NCI-H1436 treated with DMSO at 0.1 percent for 48 hours (cell line): ENCODE measurements around the gene ZKSCAN2.
A peak's percentile ranks its signal among the peaks of the same experiment; 100 is the strongest.

ENCODE experiments used
- DNase-seq: peaks from one replicate; lab custom pipeline; 2025; lab: John Stamatoyannopoulos, UW

ZKSCAN2 gene

GRCh38 chr16:25257470-25257955 is at the start of gene ZKSCAN2:
TSS of gene ZKSCAN2 (minus strand) at chr16:25257845. CDS start at chr16:25257127, 718 bp downstream.
- DNase-seq, result peak; percentile 19

- DNase-seq, result no peak
Observed at GRCh38 chr16:25299792-25300590, 42.3 kb upstream of the ZKSCAN2 start.

- DNase-seq, result no peak
Observed at GRCh38 chr16:25298165-25298872, 40.7 kb upstream of the ZKSCAN2 start.

GRCh38 chr16:25297151-25297787 is 39.6 kb upstream of the ZKSCAN2 start:
- DNase-seq, result no peak

GRCh38 chr16:25291580-25291979 is 33.9 kb upstream of the ZKSCAN2 start:
- no peak for DNase-seq

GRCh38 chr16:25289466-25289865 is 31.8 kb upstream of the ZKSCAN2 start:
- no peak for DNase-seq

GRCh38 chr16:25279491-25279890 is 21.8 kb upstream of the ZKSCAN2 start:
- no peak for DNase-seq

GRCh38 chr16:25271421-25271820 is 13.8 kb upstream of the ZKSCAN2 start:
- no peak for DNase-seq

- DNase-seq, result no peak
Observed at GRCh38 chr16:25270577-25270976, 12.9 kb upstream of the ZKSCAN2 start.

- no peak for DNase-seq
Observed at GRCh38 chr16:25269879-25270278, 12.2 kb upstream of the ZKSCAN2 start.

GRCh38 chr16:25265968-25266367 is 8.3 kb upstream of the ZKSCAN2 start:
- no peak for DNase-seq

GRCh38 chr16:25264597-25264996 is 7.0 kb upstream of the ZKSCAN2 start:
- no peak for DNase-seq

- no peak for DNase-seq
Observed at GRCh38 chr16:25260416-25260815, 2.8 kb upstream of the ZKSCAN2 start.

GRCh38 chr16:25258861-25259179 is 1.2 kb upstream of the ZKSCAN2 start:
- no peak for DNase-seq

- peak; percentile 17 for DNase-seq
Observed at GRCh38 chr16:25257956-25258860, 563 bp upstream of the ZKSCAN2 start.

- DNase-seq, result no peak
Observed at GRCh38 chr16:25256695-25257469, 763 bp downstream of the ZKSCAN2 start.

GRCh38 chr16:25253322-25253721 is 4.3 kb downstream of the ZKSCAN2 start:
- DNase-seq, result no peak

- no peak for DNase-seq
Observed at GRCh38 chr16:25250467-25250866, 7.2 kb downstream of the ZKSCAN2 start.

GRCh38 chr16:25235991-25236390 is 21.7 kb downstream of the ZKSCAN2 start:
- DNase-seq, result no peak

- no peak for DNase-seq
Observed at GRCh38 chr16:25228372-25228771, 29.3 kb downstream of the ZKSCAN2 start.

- no peak for DNase-seq
Observed at GRCh38 chr16:25224731-25225319, 32.8 kb downstream of the ZKSCAN2 start.
